Panc1 (cell line): ENCODE data around the gene AOAH.

Experiments used
- POLR2AphosphoS5 ChIP-seq: IDR thresholded peaks from 2 replicates; pipeline ENCODE4 v1.6.1; 2012; ENCODE audit warnings: mild to moderate bottlenecking, low read depth, low read length, moderate library complexity
- TCF7L2 ChIP-seq: IDR thresholded peaks from 2 replicates; pipeline ENCODE4 v1.6.1; 2011; ENCODE audit warnings: mild to moderate bottlenecking, low read depth, low read length, inconsistent platforms
- TF ChIP-seq, protein P1 (sequence below): fragments of 450-650 bp; IDR thresholded peaks from 2 replicates; pipeline ENCODE4 v1.5.1; 2017; ENCODE audit warnings: mild to moderate bottlenecking
- TF ChIP-seq, protein P2 (sequence below), 2 experiments: IDR thresholded peaks; 2 replicates each; pipeline ENCODE4 v1.6.1; 2011 to 2012; ENCODE audit warnings: low read depth in 2 of 2, control low read depth in 1 of 2, low read length in 1 of 2, mild to moderate bottlenecking in 1 of 2, moderate library complexity in 1 of 2; ENCODE audit not compliant: insufficient read depth in 1 of 2

DNA sequence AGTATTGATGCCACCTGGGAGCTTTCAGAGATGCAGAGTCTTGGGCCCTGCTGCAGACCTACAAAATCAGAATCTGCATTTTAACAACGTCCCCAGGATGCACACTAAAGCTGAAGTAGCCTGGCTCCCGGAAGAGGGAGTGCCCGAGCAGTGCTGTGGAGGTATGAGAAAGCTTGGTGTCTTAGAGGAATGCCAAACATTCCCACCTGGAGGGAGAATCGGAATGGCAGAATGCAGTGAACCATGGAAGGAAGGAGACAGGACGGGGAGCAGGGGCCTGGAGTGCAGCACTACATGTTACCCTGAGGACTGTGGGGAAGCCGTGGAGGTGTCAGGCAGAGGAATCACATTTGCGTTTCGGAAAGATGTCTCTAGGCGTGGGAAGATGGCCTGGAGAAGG lies 90.9 kb downstream of the AOAH start:
- TF ChIP-seq, protein P1, sequence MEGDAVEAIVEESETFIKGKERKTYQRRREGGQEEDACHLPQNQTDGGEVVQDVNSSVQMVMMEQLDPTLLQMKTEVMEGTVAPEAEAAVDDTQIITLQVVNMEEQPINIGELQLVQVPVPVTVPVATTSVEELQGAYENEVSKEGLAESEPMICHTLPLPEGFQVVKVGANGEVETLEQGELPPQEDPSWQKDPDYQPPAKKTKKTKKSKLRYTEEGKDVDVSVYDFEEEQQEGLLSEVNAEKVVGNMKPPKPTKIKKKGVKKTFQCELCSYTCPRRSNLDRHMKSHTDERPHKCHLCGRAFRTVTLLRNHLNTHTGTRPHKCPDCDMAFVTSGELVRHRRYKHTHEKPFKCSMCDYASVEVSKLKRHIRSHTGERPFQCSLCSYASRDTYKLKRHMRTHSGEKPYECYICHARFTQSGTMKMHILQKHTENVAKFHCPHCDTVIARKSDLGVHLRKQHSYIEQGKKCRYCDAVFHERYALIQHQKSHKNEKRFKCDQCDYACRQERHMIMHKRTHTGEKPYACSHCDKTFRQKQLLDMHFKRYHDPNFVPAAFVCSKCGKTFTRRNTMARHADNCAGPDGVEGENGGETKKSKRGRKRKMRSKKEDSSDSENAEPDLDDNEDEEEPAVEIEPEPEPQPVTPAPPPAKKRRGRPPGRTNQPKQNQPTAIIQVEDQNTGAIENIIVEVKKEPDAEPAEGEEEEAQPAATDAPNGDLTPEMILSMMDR = no peak
- TF ChIP-seq, protein P2, sequence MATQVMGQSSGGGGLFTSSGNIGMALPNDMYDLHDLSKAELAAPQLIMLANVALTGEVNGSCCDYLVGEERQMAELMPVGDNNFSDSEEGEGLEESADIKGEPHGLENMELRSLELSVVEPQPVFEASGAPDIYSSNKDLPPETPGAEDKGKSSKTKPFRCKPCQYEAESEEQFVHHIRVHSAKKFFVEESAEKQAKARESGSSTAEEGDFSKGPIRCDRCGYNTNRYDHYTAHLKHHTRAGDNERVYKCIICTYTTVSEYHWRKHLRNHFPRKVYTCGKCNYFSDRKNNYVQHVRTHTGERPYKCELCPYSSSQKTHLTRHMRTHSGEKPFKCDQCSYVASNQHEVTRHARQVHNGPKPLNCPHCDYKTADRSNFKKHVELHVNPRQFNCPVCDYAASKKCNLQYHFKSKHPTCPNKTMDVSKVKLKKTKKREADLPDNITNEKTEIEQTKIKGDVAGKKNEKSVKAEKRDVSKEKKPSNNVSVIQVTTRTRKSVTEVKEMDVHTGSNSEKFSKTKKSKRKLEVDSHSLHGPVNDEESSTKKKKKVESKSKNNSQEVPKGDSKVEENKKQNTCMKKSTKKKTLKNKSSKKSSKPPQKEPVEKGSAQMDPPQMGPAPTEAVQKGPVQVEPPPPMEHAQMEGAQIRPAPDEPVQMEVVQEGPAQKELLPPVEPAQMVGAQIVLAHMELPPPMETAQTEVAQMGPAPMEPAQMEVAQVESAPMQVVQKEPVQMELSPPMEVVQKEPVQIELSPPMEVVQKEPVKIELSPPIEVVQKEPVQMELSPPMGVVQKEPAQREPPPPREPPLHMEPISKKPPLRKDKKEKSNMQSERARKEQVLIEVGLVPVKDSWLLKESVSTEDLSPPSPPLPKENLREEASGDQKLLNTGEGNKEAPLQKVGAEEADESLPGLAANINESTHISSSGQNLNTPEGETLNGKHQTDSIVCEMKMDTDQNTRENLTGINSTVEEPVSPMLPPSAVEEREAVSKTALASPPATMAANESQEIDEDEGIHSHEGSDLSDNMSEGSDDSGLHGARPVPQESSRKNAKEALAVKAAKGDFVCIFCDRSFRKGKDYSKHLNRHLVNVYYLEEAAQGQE (IDR thresholded peaks at IDR 0.05; ENCODE audit: insufficient read depth in 1 of 2, low read depth in 2 of 2, low read length in 1 of 2) = no peak
- TF ChIP-seq POLR2AphosphoS5 (no peak), TCF7L2 (no peak)
